Activated naive CD8-positive, alpha-beta T cell treated with anti-CD3 and anti-CD28 coated beads, Interleukin-2, amount 50 U/mL, for 16 hours (primary cell): ENCODE measurements around the gene DARS1.
"Not testable (repeated sequence)": the region's sequence is repeated elsewhere in the genome, so short reads cannot be mapped to it uniquely, and the experiment has no call there.

ENCODE experiments used
- DNase-seq: peaks from one replicate; pipeline ENCODE4 v3.0.0-alpha.2; 2020; ENCODE audit warnings: low read depth, low spot score

The DARS1 gene

DNA sequence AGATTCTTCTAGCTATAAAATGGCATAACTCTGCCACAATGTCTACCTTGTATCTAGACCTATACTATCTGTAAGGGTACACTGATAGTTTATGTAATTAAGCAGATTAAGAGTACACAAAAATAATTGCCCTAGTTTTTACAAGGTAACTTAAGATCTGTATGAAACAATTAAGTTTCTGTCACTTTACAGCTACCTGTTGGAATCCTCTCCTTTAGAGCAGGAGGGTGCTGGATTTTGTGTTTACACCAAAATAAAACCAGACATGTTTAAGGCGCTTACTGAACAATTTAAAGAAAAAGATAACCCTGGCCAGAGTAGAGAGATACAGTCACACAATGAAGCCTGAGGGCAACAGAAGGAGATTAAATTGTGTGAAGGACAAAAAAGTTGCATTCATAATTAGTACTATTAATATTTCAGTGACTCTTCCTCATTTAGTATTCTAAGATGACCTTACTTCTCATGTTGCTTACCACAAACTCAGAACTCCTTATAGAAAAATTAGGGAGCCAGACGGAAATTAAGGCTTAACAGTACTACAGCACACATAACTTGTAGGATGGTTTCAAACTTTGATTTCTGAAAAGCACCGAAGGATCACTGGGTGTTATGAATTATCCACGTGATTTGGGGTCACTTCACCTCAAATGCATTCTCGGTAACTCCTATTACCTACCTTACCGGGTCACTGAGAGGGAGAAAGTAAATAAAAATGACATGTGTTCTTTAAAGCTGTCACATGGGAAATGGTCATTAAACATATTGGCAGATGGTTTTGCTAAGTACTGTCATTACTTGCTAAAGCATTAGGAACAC lies 1.0 kb downstream of the DARS1 start:
- DNase-seq: no peak

DNA sequence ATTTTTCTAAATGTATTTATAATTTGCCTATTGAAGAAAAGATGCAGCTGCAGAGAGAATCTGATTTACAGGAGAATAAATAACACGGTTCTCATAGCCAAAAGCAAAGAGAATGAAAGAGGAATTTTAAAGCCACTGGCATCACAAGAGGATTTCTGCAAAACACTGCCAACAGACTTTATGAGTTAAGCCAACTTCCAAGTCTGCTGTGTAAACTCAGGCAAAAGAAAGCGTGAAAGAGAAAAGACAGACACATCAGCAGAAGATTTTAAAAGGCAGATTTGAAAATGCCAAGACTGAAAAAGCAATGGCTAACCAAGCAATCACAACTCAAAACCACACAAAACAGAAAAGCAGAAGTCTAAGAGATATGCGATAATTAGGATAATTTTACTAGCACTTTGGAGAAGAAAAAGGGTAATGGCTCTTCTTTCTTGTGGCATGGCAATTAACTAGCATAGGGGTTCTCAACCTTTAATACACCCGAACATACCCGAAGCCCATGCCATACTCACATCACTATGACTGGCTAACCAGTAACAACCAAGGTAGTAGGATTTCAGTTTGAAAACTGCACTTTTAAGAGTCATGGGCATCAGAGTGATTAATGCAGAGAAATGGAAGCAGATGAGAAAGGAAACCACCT lies 4.9 kb downstream of the DARS1 start:
- DNase-seq: no peak

DNA sequence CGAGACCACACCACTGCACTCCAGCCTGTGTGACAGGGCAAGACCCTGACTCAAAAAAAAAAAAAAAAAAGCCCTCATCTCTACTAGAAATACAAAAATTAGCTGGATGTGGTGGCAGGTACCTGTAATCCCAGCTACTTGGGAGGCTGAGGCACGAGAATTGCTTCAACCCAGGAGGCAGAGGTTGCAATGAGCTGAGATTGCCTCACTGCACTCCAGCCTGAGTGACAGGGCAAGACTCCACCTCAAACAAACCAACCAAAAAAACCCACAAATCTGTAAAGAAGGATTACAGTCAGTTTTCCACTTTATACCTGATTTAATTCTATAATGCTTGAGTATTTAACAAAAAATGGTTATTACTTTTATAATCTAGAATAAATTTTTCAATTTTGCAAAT lies 9.7 kb downstream of the DARS1 start:
- no peak for DNase-seq

DNA sequence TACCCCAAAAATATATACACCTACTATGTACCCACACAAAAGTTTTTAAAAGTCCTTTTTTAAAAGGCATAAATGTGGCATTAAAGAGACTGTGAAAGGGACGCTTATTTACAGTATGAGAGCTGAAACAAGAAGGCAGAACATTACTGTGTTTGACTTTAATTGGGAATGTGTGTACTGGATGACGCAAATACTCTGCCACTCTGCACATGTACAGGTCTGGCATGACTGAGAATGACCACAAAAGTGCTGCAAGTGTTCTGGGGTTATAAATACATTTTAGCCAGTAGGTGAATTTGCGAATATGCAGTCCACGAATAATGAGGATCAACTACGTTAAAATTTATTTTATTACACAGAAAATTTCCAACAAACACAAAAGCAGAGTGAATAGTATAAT lies 11.4 kb downstream of the DARS1 start:
- DNase-seq: no peak

DNA sequence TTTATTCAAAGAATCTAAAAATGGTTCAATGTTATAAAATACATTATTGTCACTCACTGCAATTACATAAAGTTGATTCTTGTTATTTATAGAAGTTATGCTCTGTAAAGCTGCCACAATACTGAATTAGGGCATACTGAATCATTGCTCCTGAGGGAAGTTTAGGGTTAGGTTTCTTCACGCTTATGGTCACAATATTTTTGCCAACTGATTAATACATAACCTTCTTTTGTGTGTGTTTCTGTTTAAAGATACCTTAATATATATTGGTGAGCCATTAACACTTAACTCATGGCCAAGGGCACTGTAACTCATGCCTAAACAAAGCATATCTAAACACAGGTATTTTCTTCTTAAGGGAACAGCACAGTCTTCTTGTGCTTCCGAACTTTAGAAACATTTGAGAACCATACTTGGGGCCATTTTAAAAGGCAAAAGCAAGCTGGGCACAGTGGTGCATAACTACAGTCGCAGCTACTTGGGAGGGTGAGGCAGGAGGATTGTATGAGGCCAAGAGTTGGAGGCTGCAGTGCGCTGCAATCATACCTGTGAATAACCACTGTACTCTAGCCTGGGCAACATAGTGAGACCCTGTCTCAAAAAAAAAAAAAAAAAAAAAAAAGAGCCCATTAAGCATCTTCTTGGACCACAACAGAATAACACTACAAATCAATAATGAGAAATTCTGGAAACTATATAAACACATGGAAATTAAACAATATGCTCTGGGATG lies 15.6 kb downstream of the DARS1 start:
- no peak for DNase-seq

DNA sequence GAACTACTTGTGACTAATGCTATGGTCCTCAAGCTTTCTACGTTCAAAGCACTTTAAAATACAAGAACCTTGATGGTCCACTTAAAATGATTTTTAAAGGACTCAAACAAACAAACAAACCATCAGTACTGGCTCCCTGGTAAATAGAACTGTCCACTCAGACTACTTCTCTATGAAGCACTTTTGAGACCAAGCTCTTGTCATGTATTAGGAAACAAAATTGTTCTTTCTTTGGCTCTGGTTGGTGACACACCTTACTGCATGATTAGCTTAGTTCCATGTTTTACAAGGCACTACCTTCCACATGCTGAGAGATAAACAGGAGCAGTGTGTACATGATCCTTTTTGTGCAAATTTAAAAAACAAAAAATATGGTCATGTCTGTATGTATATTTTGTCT lies 19.7 kb downstream of the DARS1 start:
- DNase-seq: no peak

DNA sequence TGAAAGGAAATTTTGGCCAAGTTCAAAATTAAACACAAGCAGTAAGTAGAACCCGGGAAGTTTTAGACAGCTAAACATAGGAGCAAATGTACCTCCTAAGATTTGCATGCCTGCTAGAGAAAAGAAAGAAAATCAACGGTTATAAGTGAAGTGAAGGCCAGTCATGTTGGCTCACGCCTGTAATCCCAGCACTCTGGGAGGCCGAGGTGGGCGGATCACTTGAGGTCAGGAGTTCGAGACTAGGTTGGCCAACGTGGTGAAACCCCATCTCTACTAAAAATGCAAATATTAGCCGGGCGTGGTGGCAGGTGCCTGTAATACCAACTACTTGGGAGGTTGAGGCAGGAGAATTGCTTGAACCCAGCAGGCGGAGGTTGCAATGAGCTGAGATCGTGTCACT lies 21.0 kb downstream of the DARS1 start:
- DNase-seq: not testable (repeated sequence)

DNA sequence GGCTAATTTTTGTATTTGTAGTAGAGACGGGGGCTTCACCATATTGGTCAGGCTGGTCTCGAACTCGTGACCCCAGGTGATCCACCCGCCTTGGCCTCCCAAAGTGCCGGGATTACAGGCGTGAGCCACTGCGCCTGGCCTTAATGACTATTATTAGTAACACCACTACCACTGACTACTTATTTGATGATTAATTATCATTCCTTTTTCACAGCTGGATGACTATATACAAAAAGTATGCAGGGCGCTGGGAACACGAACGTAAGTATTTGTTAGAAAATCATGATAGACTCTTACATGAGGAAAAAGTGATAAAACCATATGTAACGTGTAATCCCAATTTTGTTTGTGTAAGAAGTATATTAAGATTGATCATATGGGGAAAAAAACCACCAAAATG lies 21.6 kb downstream of the DARS1 start:
- no peak for DNase-seq

DNA sequence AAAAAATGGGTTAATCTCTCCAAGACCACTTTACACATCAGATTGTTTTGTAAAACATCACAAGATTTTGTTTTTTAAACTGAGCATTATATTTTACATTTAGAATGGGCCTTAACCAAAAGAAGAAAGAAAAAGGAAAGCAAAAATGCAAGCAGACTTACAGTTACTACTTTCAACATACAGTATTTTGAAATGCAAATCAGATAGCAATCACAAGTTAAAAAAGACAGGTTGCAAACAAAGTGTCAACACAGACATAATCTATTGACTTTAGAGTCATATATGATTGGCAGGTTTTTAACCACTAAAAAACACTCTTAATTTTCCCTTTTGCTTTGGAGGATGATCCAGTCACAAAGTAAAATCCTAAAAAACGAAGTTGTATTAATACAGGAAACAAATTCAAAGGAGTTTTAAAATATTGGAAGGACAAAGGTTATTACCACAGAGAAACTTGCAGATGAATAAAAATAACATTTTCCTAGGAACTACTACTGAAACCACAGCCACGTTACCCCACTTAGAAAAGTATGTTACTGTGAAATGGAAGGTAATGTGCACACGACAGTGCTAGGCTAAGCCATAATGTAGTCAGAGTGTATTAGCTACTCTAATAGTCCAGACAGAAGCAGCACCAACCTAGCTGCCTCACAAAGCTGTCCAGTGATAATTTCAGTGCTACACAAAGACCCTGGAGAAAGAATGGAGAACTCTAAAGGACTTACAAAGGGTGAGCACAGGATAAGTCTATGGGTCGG lies 22.9 kb downstream of the DARS1 start:
- DNase-seq: no peak

DNA sequence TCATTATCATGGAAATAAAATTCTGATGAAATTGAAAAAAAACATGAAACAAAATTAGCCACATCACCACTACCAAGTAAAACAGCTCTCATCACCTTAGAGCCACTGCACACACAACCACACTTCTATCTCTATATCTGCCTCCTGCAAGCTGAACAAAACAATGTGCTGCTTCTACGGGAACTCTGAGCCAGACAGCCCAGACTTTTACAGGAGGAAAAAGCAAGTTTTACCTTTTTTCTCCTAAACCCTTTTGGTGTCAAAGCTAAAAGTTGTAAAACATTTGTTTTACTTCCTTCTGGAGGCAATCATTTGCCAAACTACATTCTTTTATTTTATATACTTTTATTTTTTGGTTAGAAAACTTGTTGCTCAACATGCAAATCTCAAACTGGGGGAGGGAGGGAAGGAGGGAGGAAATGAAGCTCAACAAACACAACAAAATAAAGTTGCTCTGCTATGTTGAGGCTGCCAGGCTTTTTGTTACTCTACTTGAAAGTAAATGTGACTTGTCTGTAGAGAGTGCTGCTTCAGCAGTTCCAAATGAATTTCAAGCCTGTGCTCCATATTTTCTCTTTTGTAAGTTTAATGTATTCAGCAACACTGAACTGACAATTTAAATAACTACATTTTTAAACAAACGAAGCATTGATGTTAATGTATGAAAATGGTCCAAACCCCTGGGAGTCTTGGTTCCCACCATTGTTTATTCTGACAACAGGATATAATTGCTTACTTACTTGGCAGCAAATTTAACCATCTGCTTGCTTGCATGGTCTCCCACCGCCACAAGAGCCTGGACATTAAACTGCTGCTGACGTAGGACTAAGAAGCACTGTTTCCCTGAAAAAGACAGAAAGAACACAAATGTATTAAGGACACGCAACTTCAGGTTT lies 24.5 kb downstream of the DARS1 start:
- DNase-seq: no peak

DNA sequence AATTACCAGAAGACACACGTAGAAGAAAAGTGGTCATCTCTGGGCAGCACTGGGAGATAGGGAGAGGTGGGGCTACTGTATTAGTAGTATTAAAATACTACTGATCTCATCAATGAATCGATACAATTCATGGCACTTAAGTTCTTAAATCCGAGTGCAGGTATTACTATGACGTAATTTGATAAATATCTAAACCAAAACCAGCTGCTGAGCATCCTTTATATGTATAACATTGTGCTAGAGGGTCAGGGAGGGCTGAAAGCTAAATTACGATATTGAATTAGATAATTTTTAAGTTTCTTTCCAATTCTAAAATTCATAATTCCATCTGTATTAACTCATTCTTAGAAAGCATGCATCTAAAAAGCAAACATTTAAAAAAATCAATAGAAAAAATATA lies 25.3 kb downstream of the DARS1 start:
- no peak for DNase-seq

DNA sequence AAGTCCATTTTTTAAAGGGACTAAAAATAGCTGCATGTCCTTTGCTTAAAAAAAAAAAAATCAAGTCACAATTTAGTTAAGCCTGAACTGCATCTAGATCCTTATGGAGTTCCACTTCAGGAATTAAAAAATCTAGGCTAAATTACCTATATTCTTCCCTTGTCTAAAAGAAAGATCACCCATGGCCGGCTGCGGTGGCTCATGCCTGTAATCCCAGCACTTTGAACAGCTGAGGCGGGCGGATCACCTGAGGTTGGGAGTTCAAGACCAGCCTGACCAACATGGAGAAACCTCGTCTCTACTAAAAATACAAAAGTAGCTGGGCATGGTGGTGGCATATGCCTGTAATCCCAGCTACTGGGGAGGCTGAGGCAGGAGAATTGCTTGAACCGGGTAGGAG lies 26.5 kb downstream of the DARS1 start:
- DNase-seq: not testable (repeated sequence)

DNA sequence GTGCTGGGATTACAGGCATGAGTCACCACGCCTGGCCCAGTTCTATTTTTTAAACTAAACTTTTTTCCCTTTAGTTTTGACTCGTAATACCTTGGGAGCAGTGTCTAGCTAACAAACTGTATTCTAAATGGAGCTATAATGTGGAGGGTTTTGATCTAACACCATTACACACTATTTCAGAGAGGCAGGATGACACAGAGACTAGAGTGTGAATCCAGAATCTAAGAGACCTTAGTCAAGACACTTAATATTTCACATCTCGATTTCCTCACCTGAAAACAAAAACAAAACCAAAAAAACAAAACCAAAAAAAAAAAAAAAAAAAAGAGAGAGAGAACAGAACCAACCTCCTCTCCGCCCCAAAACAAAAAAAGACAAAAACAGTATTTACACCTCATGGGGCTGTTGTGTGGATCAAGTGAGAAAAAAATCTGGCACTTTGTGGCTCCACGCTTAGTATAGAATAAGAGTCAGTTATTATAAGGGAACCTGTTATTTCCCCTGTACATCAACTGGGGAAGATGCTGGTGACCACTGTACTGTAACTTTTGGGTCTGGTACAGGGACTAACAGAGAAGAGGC lies 31.3 kb downstream of the DARS1 start:
- no peak for DNase-seq

DNA sequence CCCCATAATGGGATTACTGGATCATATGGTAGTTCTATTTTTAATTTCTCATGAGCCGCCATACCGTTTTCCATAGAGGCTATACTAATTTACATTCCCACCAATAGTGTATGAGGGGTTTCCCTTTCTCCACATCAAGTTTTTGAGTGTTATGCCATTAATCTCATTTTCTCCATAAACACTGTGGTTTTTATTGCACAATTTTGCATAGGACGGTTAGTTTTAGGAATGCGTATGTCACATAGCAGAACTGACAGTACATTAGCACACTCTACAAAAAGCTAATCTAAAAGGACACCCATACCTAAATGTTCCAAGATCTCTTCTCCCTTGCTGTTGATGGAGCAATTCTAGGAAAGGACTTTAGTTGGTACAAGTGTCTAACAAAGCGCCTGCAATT lies 32.5 kb downstream of the DARS1 start:
- DNase-seq: no peak

DNA sequence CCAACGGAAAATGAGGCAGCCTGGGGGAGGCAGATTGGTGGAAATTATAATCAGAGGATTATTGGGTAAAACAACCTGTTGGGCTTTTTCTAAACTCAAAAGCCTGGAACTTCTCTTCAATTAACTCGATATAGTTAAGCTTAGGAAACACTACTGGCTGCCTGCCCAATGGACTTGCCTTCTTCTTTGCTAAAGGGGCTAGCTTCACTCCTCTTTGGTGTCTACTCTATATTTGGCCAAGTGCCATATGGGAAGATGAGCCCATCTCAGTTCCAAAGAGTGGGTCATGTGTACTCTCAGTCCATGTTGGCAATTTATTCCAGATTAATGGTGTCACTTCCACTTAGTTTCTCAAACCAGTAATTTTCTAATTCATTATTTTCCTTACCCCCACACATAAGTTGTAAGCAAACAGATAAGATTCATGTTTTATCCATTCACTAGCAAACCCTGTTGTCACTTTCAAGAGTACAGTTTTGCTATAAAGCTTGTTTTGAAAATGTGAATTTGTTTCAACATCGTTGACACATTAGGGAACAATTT lies 34.3 kb downstream of the DARS1 start:
- DNase-seq: no peak

DNA sequence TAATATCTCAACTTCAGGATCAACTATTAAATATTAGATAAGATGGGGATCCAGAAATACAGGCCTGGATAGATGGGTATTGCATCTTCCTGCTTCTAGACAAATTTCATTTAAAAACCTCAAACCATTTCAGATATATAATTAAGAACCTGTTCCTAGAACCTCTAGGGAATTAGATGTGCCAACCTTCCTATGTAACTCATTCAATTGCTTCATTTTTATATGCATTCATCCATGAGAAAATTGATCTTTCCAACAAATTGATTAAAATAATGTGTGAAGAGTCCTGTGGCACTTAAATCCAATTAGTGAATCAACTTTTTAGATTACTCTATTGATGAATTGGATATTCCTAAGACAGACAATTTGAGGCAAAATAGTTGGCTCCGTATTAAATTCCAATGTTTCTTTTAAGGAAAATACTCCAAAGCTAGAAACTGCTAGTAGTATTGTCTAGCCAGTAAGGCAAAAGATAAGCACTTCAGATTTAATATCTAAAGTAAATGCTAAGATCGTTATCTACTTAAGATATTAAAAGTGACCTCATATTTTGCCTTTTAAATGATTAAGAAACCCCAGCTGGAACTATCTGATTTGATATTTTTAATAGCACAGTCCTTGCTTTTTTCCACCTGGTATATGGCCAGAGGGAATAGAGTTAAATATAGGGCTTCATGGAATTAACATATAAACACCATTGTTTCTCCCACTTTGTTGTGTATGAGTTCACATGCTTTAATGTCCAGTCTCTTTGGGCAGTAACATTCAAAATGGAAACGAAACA lies 35.8 kb downstream of the DARS1 start:
- DNase-seq: no peak

DNA sequence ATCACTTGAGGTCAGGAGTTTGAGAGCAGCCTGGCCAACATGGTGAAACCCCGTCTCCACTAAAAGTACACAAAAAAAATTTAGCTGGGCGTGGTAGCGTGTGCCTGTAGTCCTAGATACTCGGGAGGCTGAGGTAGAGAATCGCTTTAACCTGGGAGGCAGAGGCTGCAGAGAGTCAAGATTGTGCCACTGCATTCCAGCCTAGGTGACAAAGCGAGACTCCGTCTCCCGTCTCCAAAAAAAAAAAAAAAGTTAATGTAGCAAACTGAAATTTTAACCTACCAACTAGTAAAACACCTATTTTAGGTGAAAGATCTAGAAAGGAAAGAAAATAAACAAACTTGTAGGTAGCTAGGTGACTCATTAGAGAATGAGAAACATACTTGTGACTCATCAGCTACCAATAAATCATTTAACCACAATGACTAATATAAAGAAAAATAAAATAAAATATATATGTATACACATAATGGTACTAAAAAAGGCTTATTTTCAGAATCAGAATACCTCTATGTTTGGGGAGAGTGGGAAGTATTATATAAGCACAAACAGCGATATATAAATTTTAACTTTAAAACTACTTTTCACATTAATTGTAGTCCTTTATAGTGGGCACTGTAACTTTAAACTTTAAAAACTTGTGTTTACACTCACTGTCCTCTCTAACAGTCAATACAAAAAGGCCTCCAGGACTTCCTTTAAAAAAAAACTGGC lies 36.6 kb downstream of the DARS1 start:
- no peak for DNase-seq

DNA sequence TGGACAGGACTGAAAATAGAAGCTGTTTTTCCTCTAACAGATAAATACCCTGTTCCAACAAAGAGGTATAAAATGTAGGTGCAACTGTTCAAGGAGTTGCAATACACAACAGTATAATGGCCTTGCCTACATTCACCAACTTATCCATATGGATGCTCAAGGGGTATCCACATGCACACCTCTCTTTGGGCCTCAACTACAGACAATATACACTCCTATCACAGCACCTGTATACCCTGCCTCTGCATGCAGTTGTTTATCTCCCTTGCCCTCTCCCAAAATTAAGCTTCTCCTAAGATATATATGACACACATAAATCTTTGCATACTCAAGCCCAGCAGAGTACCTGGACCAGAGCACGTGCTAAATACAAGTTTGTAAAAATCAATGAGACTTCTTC lies 37.3 kb downstream of the DARS1 start:
- no peak for DNase-seq

DNA sequence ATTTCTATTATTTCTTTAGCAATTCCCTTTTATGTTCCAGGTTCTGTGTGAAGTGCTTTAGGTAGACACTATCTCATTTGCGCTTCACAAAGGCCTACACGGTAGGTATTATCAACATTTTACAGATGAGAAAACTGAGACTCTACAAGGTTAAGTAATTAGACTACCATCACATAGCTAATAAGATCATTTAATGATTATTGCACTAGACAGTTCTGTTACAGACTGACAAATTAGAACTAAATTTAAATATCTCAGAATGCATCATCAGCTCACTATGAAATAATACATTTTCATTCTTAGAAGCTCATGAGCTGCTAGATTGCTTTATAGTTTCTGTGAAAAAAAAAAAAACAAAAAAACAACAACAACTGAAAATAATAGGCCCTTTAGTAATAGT lies 37.9 kb downstream of the DARS1 start:
- no peak for DNase-seq
